Measurements from ENCODE around the gene CLDN9. TPM values are rescaled to one million over a fixed set of nuclear protein-coding genes. Genes with fewer than 3 reads are reported as not detected.
"Not testable (repeated sequence)": the region's sequence is repeated elsewhere in the genome, so short reads cannot be mapped to it uniquely, and the experiment has no call there.

The CLDN9 gene
- total RNA-seq, 1 donor = not detected

- TF ChIP-seq, protein P1, sequence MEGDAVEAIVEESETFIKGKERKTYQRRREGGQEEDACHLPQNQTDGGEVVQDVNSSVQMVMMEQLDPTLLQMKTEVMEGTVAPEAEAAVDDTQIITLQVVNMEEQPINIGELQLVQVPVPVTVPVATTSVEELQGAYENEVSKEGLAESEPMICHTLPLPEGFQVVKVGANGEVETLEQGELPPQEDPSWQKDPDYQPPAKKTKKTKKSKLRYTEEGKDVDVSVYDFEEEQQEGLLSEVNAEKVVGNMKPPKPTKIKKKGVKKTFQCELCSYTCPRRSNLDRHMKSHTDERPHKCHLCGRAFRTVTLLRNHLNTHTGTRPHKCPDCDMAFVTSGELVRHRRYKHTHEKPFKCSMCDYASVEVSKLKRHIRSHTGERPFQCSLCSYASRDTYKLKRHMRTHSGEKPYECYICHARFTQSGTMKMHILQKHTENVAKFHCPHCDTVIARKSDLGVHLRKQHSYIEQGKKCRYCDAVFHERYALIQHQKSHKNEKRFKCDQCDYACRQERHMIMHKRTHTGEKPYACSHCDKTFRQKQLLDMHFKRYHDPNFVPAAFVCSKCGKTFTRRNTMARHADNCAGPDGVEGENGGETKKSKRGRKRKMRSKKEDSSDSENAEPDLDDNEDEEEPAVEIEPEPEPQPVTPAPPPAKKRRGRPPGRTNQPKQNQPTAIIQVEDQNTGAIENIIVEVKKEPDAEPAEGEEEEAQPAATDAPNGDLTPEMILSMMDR (IDR thresholded peaks at IDR 0.05; ENCODE audit: insufficient read depth, low read length) = no peak
- no peak for DNase-seq (ENCODE audit: low read depth)
- no peak overlapping the region for H3K4me3 ChIP-seq (ENCODE audit: low read depth, low read length)
Observed at GRCh38 chr16:3049921-3050481, 37.3 kb downstream of the CLDN9 start.

DNA sequence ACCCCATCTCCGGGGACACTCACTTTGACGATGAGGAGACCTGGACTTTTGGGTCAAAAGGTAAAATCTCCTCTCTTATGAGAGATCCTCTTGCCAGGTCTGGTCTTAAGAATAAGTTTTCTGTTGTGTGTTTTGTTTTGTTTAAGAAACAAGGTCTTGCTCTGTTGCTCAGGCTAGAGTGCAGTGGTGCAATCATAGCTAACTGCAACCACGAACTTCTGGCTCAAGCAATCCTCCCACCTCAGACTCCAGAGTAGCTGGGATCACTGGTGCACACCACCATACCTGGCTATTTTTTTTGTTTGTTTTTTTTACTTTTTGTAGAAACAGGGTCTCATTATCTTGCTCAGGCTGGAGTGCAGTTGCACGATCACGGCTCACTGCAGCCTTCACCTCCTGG is 37.8 kb downstream of the CLDN9 start:
- DNase-seq (ENCODE audit: low read depth) = no peak
- TF ChIP-seq, protein P1 (IDR thresholded peaks at IDR 0.05; ENCODE audit: insufficient read depth, low read length) = no peak
- H3K4me3 ChIP-seq (ENCODE audit: low read depth, low read length) = no peak overlapping the region

- DNase-seq (ENCODE audit: low read depth) = no peak
- H3K4me3 ChIP-seq (ENCODE audit: low read depth, low read length) = no peak overlapping the region
- TF ChIP-seq, protein P1 (IDR thresholded peaks at IDR 0.05; ENCODE audit: insufficient read depth, low read length) = no peak
Observed at GRCh38 chr16:3051009-3051408, 38.3 kb downstream of the CLDN9 start.

DNA sequence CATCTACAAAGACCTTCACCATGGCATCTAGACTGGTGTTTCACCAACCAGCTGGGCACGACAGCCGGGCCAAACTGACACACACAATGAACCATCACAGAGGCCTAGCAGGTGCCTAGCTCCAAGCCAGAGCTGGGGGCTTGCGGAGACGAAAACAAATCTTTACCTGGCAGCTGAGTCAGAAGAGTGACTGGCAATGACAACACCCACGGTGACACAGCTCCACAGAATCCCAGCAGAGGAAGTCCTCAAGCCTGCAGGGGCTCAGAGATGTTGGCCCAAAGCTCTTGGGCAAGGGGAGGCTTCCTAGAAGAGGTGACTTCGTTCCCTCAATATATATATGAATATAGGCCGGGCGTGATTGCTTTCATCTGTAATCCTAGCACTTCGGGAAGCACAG is 38.8 kb downstream of the CLDN9 start:
- DNase-seq (ENCODE audit: low read depth) = no peak
- TF ChIP-seq, protein P1 (IDR thresholded peaks at IDR 0.05; ENCODE audit: insufficient read depth, low read length) = no peak
- no peak overlapping the region for H3K4me3 ChIP-seq (ENCODE audit: low read depth, low read length)

GRCh38 chr16:3052571-3053329 is 40.0 kb downstream of the CLDN9 start:
- not testable (repeated sequence) for H3K4me3 ChIP-seq (ENCODE audit: low read depth, low read length); DNase-seq (ENCODE audit: low read depth)

GRCh38 chr16:3053330-3053710 is 40.6 kb downstream of the CLDN9 start:
- DNase-seq (ENCODE audit: low read depth); H3K4me3 ChIP-seq (ENCODE audit: low read depth, low read length): not testable (repeated sequence)

GRCh38 chr16:3054965-3055733 is 42.4 kb downstream of the CLDN9 start:
- H3K4me3 ChIP-seq (ENCODE audit: low read depth, low read length) = no peak overlapping the region
- no peak for DNase-seq (ENCODE audit: low read depth)
- TF ChIP-seq, protein P1 (IDR thresholded peaks at IDR 0.05; ENCODE audit: insufficient read depth, low read length) = no peak

GRCh38 chr16:3055734-3056115 is 43.0 kb downstream of the CLDN9 start:
- not testable (repeated sequence) for H3K4me3 ChIP-seq (ENCODE audit: low read depth, low read length); DNase-seq (ENCODE audit: low read depth)
